ENCODE measurements around the gene TKFC.

Gene TKFC, protein sequence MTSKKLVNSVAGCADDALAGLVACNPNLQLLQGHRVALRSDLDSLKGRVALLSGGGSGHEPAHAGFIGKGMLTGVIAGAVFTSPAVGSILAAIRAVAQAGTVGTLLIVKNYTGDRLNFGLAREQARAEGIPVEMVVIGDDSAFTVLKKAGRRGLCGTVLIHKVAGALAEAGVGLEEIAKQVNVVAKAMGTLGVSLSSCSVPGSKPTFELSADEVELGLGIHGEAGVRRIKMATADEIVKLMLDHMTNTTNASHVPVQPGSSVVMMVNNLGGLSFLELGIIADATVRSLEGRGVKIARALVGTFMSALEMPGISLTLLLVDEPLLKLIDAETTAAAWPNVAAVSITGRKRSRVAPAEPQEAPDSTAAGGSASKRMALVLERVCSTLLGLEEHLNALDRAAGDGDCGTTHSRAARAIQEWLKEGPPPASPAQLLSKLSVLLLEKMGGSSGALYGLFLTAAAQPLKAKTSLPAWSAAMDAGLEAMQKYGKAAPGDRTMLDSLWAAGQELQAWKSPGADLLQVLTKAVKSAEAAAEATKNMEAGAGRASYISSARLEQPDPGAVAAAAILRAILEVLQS

GRCh38 chr11:61332797-61333549 is at the start of gene TKFC, which contains the start of gene DDB1:
TSS of gene TKFC (plus strand) at chr11:61333228. CDS start at chr11:61334729, 1,501 bp downstream.
TSS of gene DDB1 (minus strand) at chr11:61333105. CDS start at chr11:61332968, 137 bp downstream.
- peak; percentile 95 to 96 for DNase-seq

GRCh38 chr11:61283613-61284012 is 49.4 kb upstream of the TKFC start:
- no peak for DNase-seq

- DNase-seq: no peak
These were observed 45.6 kb upstream of the TKFC start for GRCh38 chr11:61287338-61287977.

DNA sequence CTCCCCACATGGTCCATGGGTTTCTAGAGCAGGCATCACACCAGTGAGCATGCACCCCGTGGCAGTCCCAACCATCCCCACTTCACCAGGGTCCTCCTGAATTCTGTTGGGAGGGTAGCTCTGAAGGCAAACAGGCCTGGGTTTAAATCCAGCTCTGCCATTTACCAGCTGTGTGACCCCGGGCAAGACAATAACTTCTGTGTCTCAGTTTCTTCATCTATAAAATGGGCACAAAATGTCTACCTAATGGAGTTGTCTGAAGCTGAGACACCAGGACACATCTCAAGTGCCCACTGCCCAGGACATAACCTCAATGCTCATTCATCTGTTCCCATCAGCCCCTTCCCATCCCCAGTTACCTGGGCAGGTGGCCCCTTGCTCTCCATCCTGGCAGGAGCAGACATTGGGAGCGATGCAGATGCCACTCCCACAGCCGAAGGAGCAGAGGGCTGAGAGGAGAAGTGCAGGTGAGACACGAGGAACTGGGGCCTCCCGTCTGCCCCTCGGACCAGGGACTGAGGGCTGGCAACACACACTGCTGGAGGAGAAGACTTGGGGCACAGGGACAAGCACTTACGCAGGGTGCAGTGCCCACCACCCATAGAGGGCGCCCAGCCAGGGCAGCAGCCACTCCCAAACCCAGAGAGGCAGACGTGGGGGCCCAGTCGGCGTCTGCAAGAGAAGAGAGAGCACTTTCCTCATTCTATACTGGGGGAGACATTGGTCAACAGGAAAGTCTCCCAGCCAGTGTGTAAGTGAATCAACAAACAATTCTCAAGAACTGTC is 41.9 kb upstream of the TKFC start:
- DNase-seq: no peak

GRCh38 chr11:61292356-61292755 is 40.7 kb upstream of the TKFC start:
- DNase-seq: no peak

GRCh38 chr11:61293867-61294716 is 38.9 kb upstream of the TKFC start:
- no peak for DNase-seq

DNA sequence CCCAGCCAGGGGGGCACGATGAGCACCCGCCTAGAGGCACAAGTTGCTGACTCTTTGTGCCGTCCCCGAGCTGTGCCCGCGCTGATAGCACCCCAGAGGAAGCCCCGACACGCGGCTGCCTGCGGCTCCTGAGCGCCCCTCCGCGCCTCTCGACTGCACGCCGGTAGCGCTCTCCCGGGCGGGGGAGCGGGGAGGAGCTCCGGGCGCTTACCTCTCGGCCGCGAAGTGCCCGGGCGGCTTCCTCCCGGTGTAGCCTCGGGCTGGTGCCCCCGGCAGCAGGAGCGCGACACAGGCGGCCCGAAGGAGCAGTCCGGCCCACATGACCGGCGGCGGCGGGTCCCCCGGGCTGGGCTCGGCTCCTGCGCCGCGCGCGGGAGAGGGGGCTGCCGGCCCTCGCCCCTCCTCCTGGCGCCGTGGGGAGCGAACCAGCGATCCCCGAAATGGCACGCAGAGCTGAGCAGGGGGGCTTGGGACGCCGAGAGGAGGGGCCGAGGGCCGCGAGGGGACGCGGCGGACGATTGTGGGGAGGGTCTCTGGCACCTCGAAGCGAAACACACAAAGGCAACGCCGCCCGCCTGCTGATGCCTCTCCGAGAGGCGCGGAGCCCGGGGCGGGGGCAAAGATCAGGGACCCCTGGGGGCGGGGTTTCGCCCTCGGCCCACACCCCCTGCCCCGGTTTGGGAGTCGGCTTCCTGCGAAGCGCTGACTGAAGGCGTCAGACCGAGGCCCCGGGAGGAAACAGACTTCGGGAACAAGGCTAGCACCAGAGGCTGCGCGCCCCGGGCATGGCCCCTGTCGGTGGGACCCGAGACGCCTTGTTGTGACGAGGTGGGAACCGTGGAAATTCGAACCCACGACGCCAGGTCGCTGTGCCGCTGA is 38.1 kb upstream of the TKFC start, which contains the start of gene VWCE:
Gene VWCE, minus strand, starts transcription at position 600 of the 879 bp plus-strand sequence. Its CDS starts 279 bp downstream, at position 321.
- peak; percentile 46 to 56 for DNase-seq

DNA sequence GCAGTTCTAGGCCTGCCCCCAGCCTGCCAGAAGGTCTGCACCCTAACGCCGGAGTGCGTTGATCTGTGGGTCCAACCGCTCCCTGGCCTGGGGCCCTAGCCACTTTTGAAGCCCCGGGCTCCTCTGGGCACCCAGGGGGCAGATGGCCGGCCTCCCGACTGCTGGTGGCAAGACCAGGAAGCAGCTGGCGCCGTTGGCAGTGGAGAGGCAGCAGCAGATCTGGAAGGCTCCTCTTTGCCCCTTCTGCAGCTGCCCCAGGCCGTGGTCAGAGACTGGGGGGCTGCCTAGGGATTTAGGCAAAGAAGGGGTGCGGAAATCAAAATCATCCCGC is 37.5 kb upstream of the TKFC start:
- DNase-seq: no peak

DNA sequence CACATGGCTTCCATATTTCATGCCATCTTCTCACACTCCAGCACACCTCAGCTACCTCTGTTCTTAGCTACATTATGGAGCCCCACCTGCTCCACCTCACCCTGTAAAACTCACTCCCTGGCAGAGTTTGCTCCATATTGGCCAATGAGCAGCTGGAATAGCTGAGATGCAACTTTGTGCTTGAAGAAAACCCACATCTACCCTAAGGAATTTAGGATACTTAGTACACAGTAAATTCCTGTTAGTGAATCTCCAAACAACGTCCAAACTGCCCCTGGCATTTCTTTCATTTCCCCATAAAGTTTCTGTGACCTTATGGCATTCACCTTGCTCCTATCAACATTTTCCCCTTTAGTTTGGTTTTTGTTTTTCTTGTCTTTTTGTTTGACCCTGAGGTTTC is 35.7 kb upstream of the TKFC start:
- no peak for DNase-seq

DNA sequence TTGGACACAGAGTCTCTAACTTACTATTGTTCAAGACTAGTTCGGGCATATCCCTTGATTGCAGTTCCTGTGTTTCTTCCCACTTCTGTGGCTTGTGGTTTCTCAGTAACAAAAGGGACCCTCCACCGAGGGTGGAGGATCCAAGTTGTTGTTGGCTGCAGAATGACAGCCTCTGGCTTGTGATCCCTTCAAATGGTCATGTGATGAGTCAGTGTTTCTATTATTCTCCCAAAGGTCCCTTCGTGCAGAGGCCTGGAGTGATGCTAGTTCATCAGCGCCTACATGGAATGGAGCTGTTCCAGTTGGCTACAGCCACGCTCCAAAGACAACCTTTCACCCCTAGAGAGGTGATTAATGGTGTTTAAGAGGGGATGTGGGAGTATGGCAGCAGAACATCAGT is 35.3 kb upstream of the TKFC start:
- DNase-seq: no peak

GRCh38 chr11:61298663-61299244 is 34.3 kb upstream of the TKFC start:
- DNase-seq: no peak

- no peak for DNase-seq
These were observed 30.5 kb upstream of the TKFC start for GRCh38 chr11:61302550-61302949.

DNA sequence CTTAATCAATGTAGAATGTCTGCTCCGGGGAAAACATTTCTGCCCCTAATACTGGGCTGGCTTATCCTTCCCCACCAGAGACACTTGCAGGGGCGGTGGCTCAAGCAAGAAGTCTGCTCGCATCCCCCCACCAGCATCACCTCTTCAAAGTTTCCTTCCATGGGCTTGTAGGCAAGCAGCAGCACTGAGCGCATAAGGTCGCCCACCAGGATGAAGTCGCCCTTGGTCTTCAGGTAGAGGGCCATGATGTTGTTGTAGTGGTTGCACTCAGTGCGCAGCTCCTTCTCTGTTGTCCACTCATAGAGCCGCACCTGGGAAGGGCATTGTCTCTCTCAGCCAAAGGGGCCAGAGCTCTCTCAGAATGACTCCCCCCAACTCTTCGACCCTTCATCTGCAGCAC is 29.3 kb upstream of the TKFC start:
- no peak for DNase-seq

DNA sequence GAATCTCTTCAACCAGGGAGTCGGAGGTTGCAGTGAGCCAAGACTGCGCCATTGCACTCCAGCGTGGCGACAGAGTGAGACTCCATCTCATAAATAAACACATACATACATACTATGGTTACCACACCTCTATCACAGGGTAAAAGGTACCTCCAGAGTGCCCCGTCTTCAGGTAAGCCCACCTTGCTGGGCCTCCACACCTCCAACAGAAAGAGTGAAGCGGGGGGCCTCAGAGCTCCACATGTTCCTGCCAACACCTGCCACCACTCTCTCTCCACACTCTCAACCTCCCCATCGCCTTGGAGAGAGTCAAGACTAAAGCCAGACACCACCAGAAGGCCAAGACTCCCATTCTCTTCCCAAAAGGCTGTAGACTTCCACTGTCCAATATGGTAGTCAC is 27.6 kb upstream of the TKFC start:
- DNase-seq: no peak

DNA sequence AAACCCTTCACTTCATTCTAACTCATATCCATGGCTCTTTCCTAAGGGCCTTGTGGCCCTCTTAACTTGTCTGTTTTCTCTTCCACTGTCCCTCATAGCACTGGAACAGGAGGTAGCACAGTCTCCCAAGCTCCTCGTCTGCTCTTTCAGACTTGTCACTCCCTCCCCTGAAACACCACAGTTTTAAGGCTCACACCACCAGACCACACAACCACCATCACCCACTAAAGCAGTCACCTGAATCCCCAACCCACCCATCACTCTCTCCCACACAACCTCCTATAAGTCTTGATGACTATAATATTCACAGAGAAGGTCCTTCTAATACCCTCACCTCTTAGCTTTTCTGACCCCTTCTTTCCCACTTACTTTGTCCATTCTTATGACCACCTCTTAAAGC is 26.8 kb upstream of the TKFC start:
- DNase-seq: no peak

GRCh38 chr11:61307354-61307753 is 25.7 kb upstream of the TKFC start:
- DNase-seq: no peak

DNA sequence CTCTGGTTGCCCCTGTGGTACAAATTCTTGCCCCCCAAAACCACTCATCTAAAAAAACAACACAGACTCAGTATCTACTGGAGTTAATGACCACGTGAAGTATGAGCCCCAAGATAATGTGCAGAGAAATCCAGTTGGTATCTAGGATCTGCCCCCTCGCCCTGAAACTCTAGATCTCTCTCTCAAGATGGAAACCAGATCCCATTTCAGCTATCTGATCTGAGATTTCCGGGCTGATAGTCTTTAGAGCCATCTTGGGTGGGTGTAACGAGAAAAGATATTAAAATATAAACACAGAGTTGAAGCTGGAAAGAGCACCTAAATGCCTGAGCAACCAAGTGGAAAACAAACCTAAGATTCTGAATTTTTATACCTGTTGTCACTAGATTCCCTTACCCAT is 23.9 kb upstream of the TKFC start:
- no peak for DNase-seq

- DNase-seq: no peak
These were observed 23.3 kb upstream of the TKFC start for GRCh38 chr11:61309739-61310138.

- DNase-seq: no peak
These were observed 22.3 kb upstream of the TKFC start for GRCh38 chr11:61310749-61311148.

GRCh38 chr11:61315260-61315659 is 17.8 kb upstream of the TKFC start:
- DNase-seq: no peak
